Colonic mucosa (tissue), 4 donors: ENCODE results near the gene RAB40B. TPM values are rescaled to one million over a fixed set of nuclear protein-coding genes. Genes with fewer than 3 reads are reported as not detected.

Source experiments
- DNase-seq: peaks from one replicate; pipeline ENCODE4 v3.0.0-alpha.2; 2020
- H3K27ac ChIP-seq: fragments of 200-600 bp; one replicate; pipeline ENCODE4 v1.8.0; 2021
- H3K27me3 ChIP-seq: fragments of 200-600 bp; one replicate; pipeline ENCODE4 v1.8.0; 2021
- H3K36me3 ChIP-seq: fragments of 200-600 bp; one replicate; pipeline ENCODE4 v1.8.0; 2021
- H3K4me1 ChIP-seq: fragments of 200-600 bp; one replicate; pipeline ENCODE4 v1.8.0; 2021; ENCODE audit warnings: mild to moderate bottlenecking
- H3K4me3 ChIP-seq: fragments of 200-600 bp; one replicate; pipeline ENCODE4 v1.8.0; 2021
- H3K9ac ChIP-seq, 2 donors: one replicate each; pipeline ENCODE4 v1.7.0; 2013; ENCODE audit warnings: control low read depth in 2 of 2, low read depth in 2 of 2, low read length in 2 of 2
- H3K9me3 ChIP-seq: fragments of 200-600 bp; one replicate; pipeline ENCODE4 v1.8.0; 2021
- CTCF ChIP-seq: fragments of 200-600 bp; IDR thresholded peaks from one replicate; pipeline ENCODE4 v1.8.0; 2022; ENCODE audit warnings: antibody characterized with exemption, mild to moderate bottlenecking
- intact Hi-C: fragments of 100-400 bp; cut with DNase I; formaldehyde crosslinking; loops from one replicate; pipeline ENCODE4 v1.14.1; 2022
- total RNA-seq, 2 donors: library from RNA; stranded (reverse); fragmentation: NEBNext Ultra II Directional in 1 of 2; extraction: Animal tissue kit (Norgen Biotek cat#: 25700) in 1 of 2; gene quantifications; one replicate each; pipeline ENCODE4 v1.2.1, GENCODE V29; 2021
- donor health status: healthy.
- donor health status: DM: no; HTN: no; CAD: no.
- donor health status: DM: no; HTN: no; CAD: no.

Gene RAB40B
- total RNA-seq, 2 donors from 2014 or later = 34.7 to 35.8 TPM

GRCh38 chr17:82639628-82640027, 58.9 kb downstream of the RAB40B start:
- H3K9ac ChIP-seq = no peak overlapping the region
- no peaks in the 10 kb centered on the region for H3K9me3 ChIP-seq
- no peak overlapping the region for H3K27ac ChIP-seq
- no peak for DNase-seq
- no peaks in the 10 kb centered on the region for H3K27me3 ChIP-seq
- intact Hi-C loops = no loop called here
- no peak overlapping the region for H3K4me3 ChIP-seq
- no peak for TF ChIP-seq CTCF
- no peaks in the 10 kb centered on the region for H3K4me1 ChIP-seq
- peaks cover 12% of the 10 kb centered on the region for H3K36me3 ChIP-seq

GRCh38 chr17:82638183-82638773, 60.2 kb downstream of the RAB40B start:
- TF ChIP-seq CTCF = no peak
- Histone ChIP-seq H3K9me3 (no peaks in the 10 kb centered on the region), H3K9ac (no peak overlapping the region), H3K4me1 (no peaks in the 10 kb centered on the region), H3K4me3 (no peak overlapping the region), H3K27me3 (no peaks in the 10 kb centered on the region), H3K27ac (no peak overlapping the region), H3K36me3 (peaks cover 12% of the 10 kb centered on the region)
- no peak for DNase-seq
- intact Hi-C loops = no loop called here

- peaks cover 1% of the 10 kb centered on the region for H3K36me3 ChIP-seq
- H3K27ac ChIP-seq = peak overlapping the region; percentile 66
- TF ChIP-seq CTCF = no peak
- H3K4me3 ChIP-seq = no peak overlapping the region
- no peaks in the 10 kb centered on the region for H3K4me1 ChIP-seq
- H3K9me3 ChIP-seq = no peaks in the 10 kb centered on the region
- peak; percentile 63 for DNase-seq
- intact Hi-C loops = no loop called here
- H3K27me3 ChIP-seq = no peaks in the 10 kb centered on the region
- peak overlapping the region in 1 of 2 donors; percentile 66 for H3K9ac ChIP-seq
These were observed 61.6 kb downstream of the RAB40B start for GRCh38 chr17:82636626-82637598.

- H3K4me3 ChIP-seq = no peak overlapping the region
- no peak for TF ChIP-seq CTCF
- intact Hi-C loops = no loop called here
- no peaks in the 10 kb centered on the region for H3K9me3 ChIP-seq
- no peak overlapping the region for H3K27ac ChIP-seq
- H3K9ac ChIP-seq = no peak overlapping the region
- H3K4me1 ChIP-seq = no peaks in the 10 kb centered on the region
- no peaks in the 10 kb centered on the region for H3K36me3 ChIP-seq
- no peak for DNase-seq
- H3K27me3 ChIP-seq = no peaks in the 10 kb centered on the region
These were observed 65.2 kb downstream of the RAB40B start for GRCh38 chr17:82633343-82633742.

GRCh38 chr17:82632451-82632850, 66.0 kb downstream of the RAB40B start:
- Histone ChIP-seq H3K9me3 (no peaks in the 10 kb centered on the region), H3K9ac (no peak overlapping the region), H3K4me3 (no peak overlapping the region), H3K27me3 (no peaks in the 10 kb centered on the region), H3K4me1 (no peaks in the 10 kb centered on the region), H3K36me3 (peaks cover 3% of the 10 kb centered on the region), H3K27ac (no peak overlapping the region)
- no peak for TF ChIP-seq CTCF
- DNase-seq = no peak
- intact Hi-C loops = no loop called here
